Measurements from ENCODE around the gene CD6.

CD6 gene

GRCh38 chr11:60981515-60981914, 10.0 kb downstream of the CD6 start:
- ChIA-PET CTCF (no interaction called here), POLR2A (no interaction called here)
- no peak for TF ChIP-seq ARNT (IDR thresholded peaks at IDR 0.05)
- TF ChIP-seq PKNOX1 (IDR thresholded peaks at IDR 0.05) = no peak
- no peak for TF ChIP-seq LEF1 (IDR thresholded peaks at IDR 0.05; ENCODE audit: borderline replicate concordance)
- TF ChIP-seq CTBP1 (IDR thresholded peaks at IDR 0.05; ENCODE audit: borderline replicate concordance) = no peak
- TF ChIP-seq TARDBP (IDR thresholded peaks at IDR 0.05) = no peak
- no peak for TF ChIP-seq FOXA1 (IDR thresholded peaks at IDR 0.05)
- no peak for TF ChIP-seq FOXK2 (IDR thresholded peaks at IDR 0.05)
- TF ChIP-seq ELF4 (IDR thresholded peaks at IDR 0.05) = no peak
- no peak for TF ChIP-seq SP1 (IDR thresholded peaks at IDR 0.05)
- TF ChIP-seq SUZ12 (IDR thresholded peaks at IDR 0.05) = no peak
- TF ChIP-seq ZNF384 (IDR thresholded peaks at IDR 0.05) = no peak
- TF ChIP-seq BHLHE40 (IDR thresholded peaks at IDR 0.05; ENCODE audit: borderline replicate concordance) = no peak
- no peak for TF ChIP-seq L3MBTL2 (conservative IDR thresholded peaks at IDR 0.05)
- no peak for TF ChIP-seq NFRKB (IDR thresholded peaks at IDR 0.05)
- no peak for TF ChIP-seq HDGF (IDR thresholded peaks at IDR 0.05; ENCODE audit: borderline replicate concordance)
- no peak for TF ChIP-seq FOXM1 (IDR thresholded peaks at IDR 0.05; ENCODE audit: borderline replicate concordance)
- no peak for DNase-seq (ENCODE audit: extremely low spot score)

- CTCF ChIA-PET = interaction anchor here (0.7 kb wide), 1 partner anchor 11 kb away, joined by 5 read pairs; no protein-coding TSS in a partner anchor
- DNase-seq (ENCODE audit: extremely low spot score) = no peak
- POLR2A ChIA-PET = no interaction called here
- TF ChIP-seq BHLHE40 (IDR thresholded peaks at IDR 0.05; ENCODE audit: borderline replicate concordance) (no peak), SP1 (IDR thresholded peaks at IDR 0.05) (no peak), PKNOX1 (IDR thresholded peaks at IDR 0.05) (no peak), NFRKB (IDR thresholded peaks at IDR 0.05) (no peak), ELF4 (IDR thresholded peaks at IDR 0.05) (no peak), ARNT (IDR thresholded peaks at IDR 0.05) (no peak), ZNF384 (IDR thresholded peaks at IDR 0.05) (no peak), FOXA1 (IDR thresholded peaks at IDR 0.05) (no peak), CTBP1 (IDR thresholded peaks at IDR 0.05; ENCODE audit: borderline replicate concordance) (no peak), HDGF (IDR thresholded peaks at IDR 0.05; ENCODE audit: borderline replicate concordance) (no peak), FOXM1 (IDR thresholded peaks at IDR 0.05; ENCODE audit: borderline replicate concordance) (no peak), SUZ12 (IDR thresholded peaks at IDR 0.05) (no peak), LEF1 (IDR thresholded peaks at IDR 0.05; ENCODE audit: borderline replicate concordance) (no peak), L3MBTL2 (conservative IDR thresholded peaks at IDR 0.05) (no peak), TARDBP (IDR thresholded peaks at IDR 0.05) (no peak), FOXK2 (IDR thresholded peaks at IDR 0.05) (no peak)
These were observed 10.7 kb downstream of the CD6 start for GRCh38 chr11:60982184-60982583.

- TF ChIP-seq BHLHE40 (IDR thresholded peaks at IDR 0.05; ENCODE audit: borderline replicate concordance) = no peak
- no peak for TF ChIP-seq L3MBTL2 (conservative IDR thresholded peaks at IDR 0.05)
- TF ChIP-seq PKNOX1 (IDR thresholded peaks at IDR 0.05) = no peak
- TF ChIP-seq ARNT (IDR thresholded peaks at IDR 0.05) = no peak
- TF ChIP-seq LEF1 (IDR thresholded peaks at IDR 0.05; ENCODE audit: borderline replicate concordance) = no peak
- no peak for TF ChIP-seq TARDBP (IDR thresholded peaks at IDR 0.05)
- TF ChIP-seq HDGF (IDR thresholded peaks at IDR 0.05; ENCODE audit: borderline replicate concordance) = no peak
- TF ChIP-seq FOXK2 (IDR thresholded peaks at IDR 0.05) = no peak
- no peak for TF ChIP-seq SP1 (IDR thresholded peaks at IDR 0.05)
- no peak for TF ChIP-seq ELF4 (IDR thresholded peaks at IDR 0.05)
- no peak for TF ChIP-seq FOXA1 (IDR thresholded peaks at IDR 0.05)
- TF ChIP-seq NFRKB (IDR thresholded peaks at IDR 0.05) = no peak
- TF ChIP-seq SUZ12 (IDR thresholded peaks at IDR 0.05) = no peak
- TF ChIP-seq FOXM1 (IDR thresholded peaks at IDR 0.05; ENCODE audit: borderline replicate concordance) = no peak
- no peak for TF ChIP-seq CTBP1 (IDR thresholded peaks at IDR 0.05; ENCODE audit: borderline replicate concordance)
- TF ChIP-seq ZNF384 (IDR thresholded peaks at IDR 0.05) = no peak
- ChIA-PET CTCF (interaction anchor here (0.7 kb wide), 1 partner anchor 13 kb away, joined by 3 read pairs; the partner anchor contains the start of gene CD6), POLR2A (no interaction called here)
- no peak for DNase-seq (ENCODE audit: extremely low spot score)
These were observed 12.7 kb downstream of the CD6 start for GRCh38 chr11:60984149-60984548.

- POLR2A ChIA-PET = no interaction called here
- no peak for DNase-seq (ENCODE audit: extremely low spot score)
- CTCF ChIA-PET = interaction anchor here (0.7 kb wide), 1 partner anchor 13 kb away, joined by 3 read pairs; the partner anchor contains the start of gene CD6
- no peak for TF ChIP-seq NFRKB (IDR thresholded peaks at IDR 0.05)
- no peak for TF ChIP-seq ELF4 (IDR thresholded peaks at IDR 0.05)
- TF ChIP-seq FOXA1 (IDR thresholded peaks at IDR 0.05) = no peak
- no peak for TF ChIP-seq ARNT (IDR thresholded peaks at IDR 0.05)
- no peak for TF ChIP-seq LEF1 (IDR thresholded peaks at IDR 0.05; ENCODE audit: borderline replicate concordance)
- no peak for TF ChIP-seq ZNF384 (IDR thresholded peaks at IDR 0.05)
- no peak for TF ChIP-seq PKNOX1 (IDR thresholded peaks at IDR 0.05)
These were observed 13.2 kb downstream of the CD6 start for GRCh38 chr11:60984636-60985035.

- ChIA-PET CTCF (no interaction called here), POLR2A (no interaction called here)
- TF ChIP-seq FOXA1 (IDR thresholded peaks at IDR 0.05) (no peak), HDGF (IDR thresholded peaks at IDR 0.05; ENCODE audit: borderline replicate concordance) (no peak), ARNT (IDR thresholded peaks at IDR 0.05) (no peak)
- DNase-seq (ENCODE audit: extremely low spot score) = no peak
These were observed 14.0 kb downstream of the CD6 start for GRCh38 chr11:60985501-60985900.
